ENCODE measurements around the gene USF2.
A peak's percentile ranks its signal among the peaks of the same experiment; 100 is the strongest.
"Not testable (repeated sequence)": the region's sequence is repeated elsewhere in the genome, so short reads cannot be mapped to it uniquely, and the experiment has no call there.

The USF2 gene

DNA sequence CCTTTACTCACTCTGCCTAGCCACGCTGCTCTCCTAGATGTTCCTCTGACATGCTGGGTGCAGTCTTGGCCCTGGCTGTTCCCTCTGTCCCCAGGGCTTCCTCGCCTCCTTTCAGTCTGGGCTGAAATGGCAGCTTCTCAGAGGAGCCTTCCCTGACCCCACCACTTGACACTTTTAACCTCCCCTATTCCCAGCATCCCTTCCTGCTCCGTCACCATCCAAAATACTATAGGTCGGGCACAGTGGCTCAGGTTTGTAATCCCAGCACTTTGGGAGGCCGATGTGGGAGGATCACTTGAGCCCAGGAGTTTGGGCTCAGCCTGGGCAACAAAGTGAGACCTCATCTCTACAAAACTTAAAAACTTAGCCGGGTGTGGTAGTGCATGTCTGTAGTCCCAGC is 42.8 kb upstream of the USF2 start:
- Histone ChIP-seq H3K9me3 (ENCODE audit: control insufficient read depth, low read length) (no peaks in the 10 kb centered on the region), H3K4me3 (ENCODE audit: insufficient read depth, low read depth, low read length, poor library complexity, severe bottlenecking) (no peak overlapping the region), H3K27ac (ENCODE audit: insufficient read depth, low read length, poor library complexity, severe bottlenecking) (no peak overlapping the region), H3K4me1 (ENCODE audit: control insufficient read depth, insufficient read depth, low read length, poor library complexity, severe bottlenecking) (peaks cover 9% of the 10 kb centered on the region), H3K36me3 (ENCODE audit: control insufficient read depth, insufficient read depth, low read length) (no peaks in the 10 kb centered on the region), H3K27me3 (replicated peaks; ENCODE audit: control insufficient read depth, insufficient read depth, low read length, poor library complexity, severe bottlenecking) (no peaks in the 10 kb centered on the region)
- no peak for DNase-seq

- no peak overlapping the region for H3K4me3 ChIP-seq (ENCODE audit: insufficient read depth, low read depth, low read length, poor library complexity, severe bottlenecking)
- no peak for DNase-seq
- no peaks in the 10 kb centered on the region for H3K27me3 ChIP-seq (replicated peaks; ENCODE audit: control insufficient read depth, insufficient read depth, low read length, poor library complexity, severe bottlenecking)
- no peaks in the 10 kb centered on the region for H3K9me3 ChIP-seq (ENCODE audit: control insufficient read depth, low read length)
- peaks cover 5% of the 10 kb centered on the region for H3K4me1 ChIP-seq (ENCODE audit: control insufficient read depth, insufficient read depth, low read length, poor library complexity, severe bottlenecking)
- H3K36me3 ChIP-seq (ENCODE audit: control insufficient read depth, insufficient read depth, low read length) = no peaks in the 10 kb centered on the region
- no peak overlapping the region for H3K27ac ChIP-seq (ENCODE audit: insufficient read depth, low read length, poor library complexity, severe bottlenecking)
These were observed 42.0 kb upstream of the USF2 start for GRCh38 chr19:35226748-35227147.

DNA sequence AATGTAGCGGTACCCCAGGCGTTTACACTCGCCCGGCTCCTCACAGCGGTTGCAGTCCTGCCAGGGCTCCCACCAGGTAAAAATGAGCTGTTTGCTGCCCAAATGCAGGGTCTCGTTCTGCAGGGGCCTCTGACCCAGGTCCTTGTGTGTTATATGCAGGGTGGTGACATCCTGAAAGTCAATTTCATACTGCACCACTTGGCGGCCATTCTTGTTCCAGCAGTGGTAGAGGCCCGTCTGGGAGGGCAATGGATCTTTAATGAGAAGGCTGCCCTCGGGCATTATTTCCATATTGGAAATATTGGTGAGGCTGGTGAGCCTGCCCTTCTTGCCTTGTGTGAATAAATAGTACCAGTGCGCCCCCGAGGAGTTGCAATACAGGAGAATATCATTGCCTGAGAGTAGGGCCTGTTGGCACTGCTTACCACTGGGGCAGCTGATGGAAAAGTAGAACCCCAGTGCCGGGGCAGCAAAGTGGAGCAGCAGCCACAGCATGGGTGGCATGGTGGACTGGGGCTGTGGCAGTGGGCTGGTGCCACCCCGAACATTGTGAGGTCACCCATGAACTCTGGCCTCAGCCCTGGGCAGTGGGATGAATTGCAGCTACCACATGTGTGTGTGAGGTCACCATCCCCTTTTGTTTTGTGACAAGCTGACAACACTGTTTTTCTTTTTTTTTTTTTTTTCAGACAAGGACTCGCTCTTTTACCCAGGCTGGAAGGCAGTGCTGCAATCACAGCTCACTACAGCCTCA is 40.4 kb upstream of the USF2 start, which contains the start of gene FAM187B:
Gene FAM187B, minus strand, starts transcription at position 563 of the 754 bp plus-strand sequence. Its CDS starts 59 bp downstream, at position 504.
- H3K27me3 ChIP-seq (replicated peaks; ENCODE audit: control insufficient read depth, insufficient read depth, low read length, poor library complexity, severe bottlenecking) = no peaks in the 10 kb centered on the region
- no peak for DNase-seq
- no peaks in the 10 kb centered on the region for H3K36me3 ChIP-seq (ENCODE audit: control insufficient read depth, insufficient read depth, low read length)
- H3K27ac ChIP-seq (ENCODE audit: insufficient read depth, low read length, poor library complexity, severe bottlenecking) = no peak within 1 kb of the TSS
- peaks cover 4% of the 10 kb centered on the region for H3K4me1 ChIP-seq (ENCODE audit: control insufficient read depth, insufficient read depth, low read length, poor library complexity, severe bottlenecking)
- H3K9me3 ChIP-seq (ENCODE audit: control insufficient read depth, low read length) = no peaks in the 10 kb centered on the region
- no peak within 1 kb of the TSS for H3K4me3 ChIP-seq (ENCODE audit: insufficient read depth, low read depth, low read length, poor library complexity, severe bottlenecking)

DNA sequence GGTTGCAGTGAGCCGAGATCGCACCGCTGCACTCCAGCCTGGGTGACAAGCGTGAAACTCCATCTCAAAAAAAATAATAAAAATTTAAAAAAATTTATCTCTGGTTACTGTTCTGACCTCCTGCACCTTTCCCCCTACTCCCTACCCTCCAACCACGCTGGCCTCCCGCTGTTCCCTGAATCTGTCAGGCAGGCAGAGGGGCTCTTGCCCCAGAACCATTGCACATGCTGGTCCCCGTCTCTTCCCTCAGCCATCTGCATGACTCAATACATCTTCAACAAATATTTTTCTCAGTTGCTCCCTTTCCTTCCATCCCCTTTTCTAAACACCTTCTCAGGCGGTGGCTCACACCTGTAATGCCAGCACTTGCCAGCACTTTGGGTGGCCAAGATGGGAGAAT is 39.2 kb upstream of the USF2 start:
- H3K4me1 ChIP-seq (ENCODE audit: control insufficient read depth, insufficient read depth, low read length, poor library complexity, severe bottlenecking) = no peaks in the 10 kb centered on the region
- H3K36me3 ChIP-seq (ENCODE audit: control insufficient read depth, insufficient read depth, low read length) = no peaks in the 10 kb centered on the region
- no peak for DNase-seq
- no peak overlapping the region for H3K27ac ChIP-seq (ENCODE audit: insufficient read depth, low read length, poor library complexity, severe bottlenecking)
- H3K9me3 ChIP-seq (ENCODE audit: control insufficient read depth, low read length) = no peaks in the 10 kb centered on the region
- H3K27me3 ChIP-seq (replicated peaks; ENCODE audit: control insufficient read depth, insufficient read depth, low read length, poor library complexity, severe bottlenecking) = no peaks in the 10 kb centered on the region
- H3K4me3 ChIP-seq (ENCODE audit: insufficient read depth, low read depth, low read length, poor library complexity, severe bottlenecking) = no peak overlapping the region

GRCh38 chr19:35231956-35232645 is 36.7 kb upstream of the USF2 start:
- Histone ChIP-seq H3K4me1 (ENCODE audit: control insufficient read depth, insufficient read depth, low read length, poor library complexity, severe bottlenecking) (no peaks in the 10 kb centered on the region), H3K27me3 (replicated peaks; ENCODE audit: control insufficient read depth, insufficient read depth, low read length, poor library complexity, severe bottlenecking) (no peaks in the 10 kb centered on the region), H3K27ac (ENCODE audit: insufficient read depth, low read length, poor library complexity, severe bottlenecking) (no peak overlapping the region), H3K4me3 (ENCODE audit: insufficient read depth, low read depth, low read length, poor library complexity, severe bottlenecking) (no peak overlapping the region), H3K9me3 (ENCODE audit: control insufficient read depth, low read length) (no peaks in the 10 kb centered on the region), H3K36me3 (ENCODE audit: control insufficient read depth, insufficient read depth, low read length) (no peaks in the 10 kb centered on the region)
- no peak for DNase-seq

- Histone ChIP-seq H3K4me3 (ENCODE audit: insufficient read depth, low read depth, low read length, poor library complexity, severe bottlenecking) (no peak overlapping the region), H3K9me3 (ENCODE audit: control insufficient read depth, low read length) (no peaks in the 10 kb centered on the region), H3K27me3 (replicated peaks; ENCODE audit: control insufficient read depth, insufficient read depth, low read length, poor library complexity, severe bottlenecking) (no peaks in the 10 kb centered on the region), H3K36me3 (ENCODE audit: control insufficient read depth, insufficient read depth, low read length) (no peaks in the 10 kb centered on the region), H3K4me1 (ENCODE audit: control insufficient read depth, insufficient read depth, low read length, poor library complexity, severe bottlenecking) (no peaks in the 10 kb centered on the region), H3K27ac (ENCODE audit: insufficient read depth, low read length, poor library complexity, severe bottlenecking) (no peak overlapping the region)
- DNase-seq = no peak
These were observed 35.9 kb upstream of the USF2 start for GRCh38 chr19:35232912-35233311.

GRCh38 chr19:35236638-35237400 is 31.9 kb upstream of the USF2 start:
- Histone ChIP-seq H3K9me3 (ENCODE audit: control insufficient read depth, low read length) (no peaks in the 10 kb centered on the region), H3K36me3 (ENCODE audit: control insufficient read depth, insufficient read depth, low read length) (no peaks in the 10 kb centered on the region), H3K4me3 (ENCODE audit: insufficient read depth, low read depth, low read length, poor library complexity, severe bottlenecking) (no peak overlapping the region), H3K27me3 (replicated peaks; ENCODE audit: control insufficient read depth, insufficient read depth, low read length, poor library complexity, severe bottlenecking) (no peaks in the 10 kb centered on the region), H3K4me1 (ENCODE audit: control insufficient read depth, insufficient read depth, low read length, poor library complexity, severe bottlenecking) (peaks cover 10% of the 10 kb centered on the region), H3K27ac (ENCODE audit: insufficient read depth, low read length, poor library complexity, severe bottlenecking) (no peak overlapping the region)
- DNase-seq = no peak

GRCh38 chr19:35239597-35239996 is 29.2 kb upstream of the USF2 start:
- DNase-seq; H3K4me3 ChIP-seq (ENCODE audit: insufficient read depth, low read depth, low read length, poor library complexity, severe bottlenecking); H3K27me3 ChIP-seq (replicated peaks; ENCODE audit: control insufficient read depth, insufficient read depth, low read length, poor library complexity, severe bottlenecking); H3K27ac ChIP-seq (ENCODE audit: insufficient read depth, low read length, poor library complexity, severe bottlenecking); H3K9me3 ChIP-seq (ENCODE audit: control insufficient read depth, low read length); H3K4me1 ChIP-seq (ENCODE audit: control insufficient read depth, insufficient read depth, low read length, poor library complexity, severe bottlenecking); H3K36me3 ChIP-seq (ENCODE audit: control insufficient read depth, insufficient read depth, low read length): not testable (repeated sequence)

DNA sequence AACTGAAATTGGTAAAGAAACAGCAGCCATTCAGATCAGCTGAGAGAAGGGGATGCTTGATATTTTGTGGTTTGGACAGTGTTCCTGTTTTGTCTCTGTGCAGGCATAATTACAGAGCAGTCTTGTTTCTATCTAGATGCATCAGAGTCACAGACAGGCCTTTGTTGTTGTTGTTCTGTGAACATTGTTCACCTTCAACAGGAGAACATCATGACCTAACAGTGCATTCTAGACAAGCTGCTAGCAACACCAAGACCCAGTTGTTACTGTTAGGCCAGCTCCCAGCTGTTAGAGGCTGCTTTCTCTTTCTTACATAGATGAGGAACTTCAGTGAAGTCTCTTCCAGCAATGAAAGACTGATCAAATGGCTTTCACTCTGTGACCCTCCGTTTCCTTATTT is 28.4 kb upstream of the USF2 start:
- no peaks in the 10 kb centered on the region for H3K36me3 ChIP-seq (ENCODE audit: control insufficient read depth, insufficient read depth, low read length)
- no peaks in the 10 kb centered on the region for H3K27me3 ChIP-seq (replicated peaks; ENCODE audit: control insufficient read depth, insufficient read depth, low read length, poor library complexity, severe bottlenecking)
- peak overlapping the region; percentile 60 for H3K27ac ChIP-seq (ENCODE audit: insufficient read depth, low read length, poor library complexity, severe bottlenecking)
- DNase-seq = peak in 1 of 3 donors; percentile 30
- no peak overlapping the region for H3K4me3 ChIP-seq (ENCODE audit: insufficient read depth, low read depth, low read length, poor library complexity, severe bottlenecking)
- no peaks in the 10 kb centered on the region for H3K9me3 ChIP-seq (ENCODE audit: control insufficient read depth, low read length)
- peaks cover 10% of the 10 kb centered on the region for H3K4me1 ChIP-seq (ENCODE audit: control insufficient read depth, insufficient read depth, low read length, poor library complexity, severe bottlenecking)

- H3K36me3 ChIP-seq (ENCODE audit: control insufficient read depth, insufficient read depth, low read length) = no peaks in the 10 kb centered on the region
- peaks cover 10% of the 10 kb centered on the region for H3K4me1 ChIP-seq (ENCODE audit: control insufficient read depth, insufficient read depth, low read length, poor library complexity, severe bottlenecking)
- DNase-seq = no peak
- H3K4me3 ChIP-seq (ENCODE audit: insufficient read depth, low read depth, low read length, poor library complexity, severe bottlenecking) = no peak overlapping the region
- no peak overlapping the region for H3K27ac ChIP-seq (ENCODE audit: insufficient read depth, low read length, poor library complexity, severe bottlenecking)
- no peaks in the 10 kb centered on the region for H3K27me3 ChIP-seq (replicated peaks; ENCODE audit: control insufficient read depth, insufficient read depth, low read length, poor library complexity, severe bottlenecking)
- no peaks in the 10 kb centered on the region for H3K9me3 ChIP-seq (ENCODE audit: control insufficient read depth, low read length)
These were observed 27.3 kb upstream of the USF2 start for GRCh38 chr19:35241417-35241816.
